Tibial artery (tissue), 4 donors: Measurements from ENCODE around the gene SNCAIP.

ENCODE experiments used
- DNase-seq, 2 donors: peaks; one replicate each; pipeline ENCODE4 v3.0.0-alpha.2; 2019
- H3K27ac ChIP-seq, 2 donors: fragments of 200-600 bp; sonication (generic) in 1 of 2; 1 replicate in 1 of 2; 2 replicates in 1 of 2; pipeline ENCODE4 v1.5.1; 2018 to 2019; ENCODE audit warnings: mild to moderate bottlenecking in 1 of 2
- H3K27me3 ChIP-seq, 2 donors: fragments of 200-600 bp; sonication (generic) in 1 of 2; one replicate each; pipeline versions ENCODE4 v1.5.1 to v1.6.0; 2016 to 2019
- H3K36me3 ChIP-seq, 3 donors: fragments of 200-600 bp; sonication (generic) in 2 of 3; one replicate each; pipeline ENCODE4 v1.5.1; 2016 to 2019; ENCODE audit warnings: mild to moderate bottlenecking in 2 of 3
- H3K4me1 ChIP-seq, 4 donors: fragments of 200-600 bp; sonication (generic) in 2 of 4; 1 replicate in 3 of 4; 2 replicates in 1 of 4; pipeline ENCODE4 v1.5.1; 2016 to 2019
- H3K4me3 ChIP-seq, 2 donors: fragments of 200-600 bp; sonication (generic) in 1 of 2; 1 replicate in 1 of 2; 2 replicates in 1 of 2; pipeline ENCODE4 v1.5.1; 2018 to 2019; ENCODE audit warnings: mild to moderate bottlenecking in 2 of 2
- H3K9me3 ChIP-seq, 3 donors: fragments of 200-600 bp; sonication (generic) in 1 of 3; one replicate each; pipeline ENCODE4 v1.5.1; 2016 to 2019
- intact Hi-C: fragments of 100-400 bp; cut with DNase I; formaldehyde crosslinking; loops from one replicate; pipeline ENCODE4 v1.15.0; 2023; ENCODE audit warnings: low total_unique reads
- TF ChIP-seq, protein P1 (sequence below), 2 experiments: fragments of 200-600 bp in 1 of 2; fragments of 450-650 bp in 1 of 2; IDR thresholded peaks; one replicate each; pipeline ENCODE4 v1.5.1; 2017 to 2019; ENCODE audit warnings: antibody characterized with exemption in 2 of 2, mild to moderate bottlenecking in 1 of 2, moderate library complexity in 1 of 2

Gene SNCAIP

GRCh38 chr5:122356855-122357254, 44.8 kb downstream of the SNCAIP start:
- no peaks in the 10 kb centered on the region for H3K9me3 ChIP-seq
- DNase-seq = no peak
- H3K4me3 ChIP-seq = no peak overlapping the region
- no peak overlapping the region for H3K27ac ChIP-seq
- intact Hi-C loops = no loop called here
- H3K27me3 ChIP-seq = no peaks in the 10 kb centered on the region
- H3K36me3 ChIP-seq = no peaks in the 10 kb centered on the region
- TF ChIP-seq, protein P1, sequence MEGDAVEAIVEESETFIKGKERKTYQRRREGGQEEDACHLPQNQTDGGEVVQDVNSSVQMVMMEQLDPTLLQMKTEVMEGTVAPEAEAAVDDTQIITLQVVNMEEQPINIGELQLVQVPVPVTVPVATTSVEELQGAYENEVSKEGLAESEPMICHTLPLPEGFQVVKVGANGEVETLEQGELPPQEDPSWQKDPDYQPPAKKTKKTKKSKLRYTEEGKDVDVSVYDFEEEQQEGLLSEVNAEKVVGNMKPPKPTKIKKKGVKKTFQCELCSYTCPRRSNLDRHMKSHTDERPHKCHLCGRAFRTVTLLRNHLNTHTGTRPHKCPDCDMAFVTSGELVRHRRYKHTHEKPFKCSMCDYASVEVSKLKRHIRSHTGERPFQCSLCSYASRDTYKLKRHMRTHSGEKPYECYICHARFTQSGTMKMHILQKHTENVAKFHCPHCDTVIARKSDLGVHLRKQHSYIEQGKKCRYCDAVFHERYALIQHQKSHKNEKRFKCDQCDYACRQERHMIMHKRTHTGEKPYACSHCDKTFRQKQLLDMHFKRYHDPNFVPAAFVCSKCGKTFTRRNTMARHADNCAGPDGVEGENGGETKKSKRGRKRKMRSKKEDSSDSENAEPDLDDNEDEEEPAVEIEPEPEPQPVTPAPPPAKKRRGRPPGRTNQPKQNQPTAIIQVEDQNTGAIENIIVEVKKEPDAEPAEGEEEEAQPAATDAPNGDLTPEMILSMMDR (IDR thresholded peaks at IDR 0.05) = no peak
- H3K4me1 ChIP-seq = no peaks in the 10 kb centered on the region

DNA sequence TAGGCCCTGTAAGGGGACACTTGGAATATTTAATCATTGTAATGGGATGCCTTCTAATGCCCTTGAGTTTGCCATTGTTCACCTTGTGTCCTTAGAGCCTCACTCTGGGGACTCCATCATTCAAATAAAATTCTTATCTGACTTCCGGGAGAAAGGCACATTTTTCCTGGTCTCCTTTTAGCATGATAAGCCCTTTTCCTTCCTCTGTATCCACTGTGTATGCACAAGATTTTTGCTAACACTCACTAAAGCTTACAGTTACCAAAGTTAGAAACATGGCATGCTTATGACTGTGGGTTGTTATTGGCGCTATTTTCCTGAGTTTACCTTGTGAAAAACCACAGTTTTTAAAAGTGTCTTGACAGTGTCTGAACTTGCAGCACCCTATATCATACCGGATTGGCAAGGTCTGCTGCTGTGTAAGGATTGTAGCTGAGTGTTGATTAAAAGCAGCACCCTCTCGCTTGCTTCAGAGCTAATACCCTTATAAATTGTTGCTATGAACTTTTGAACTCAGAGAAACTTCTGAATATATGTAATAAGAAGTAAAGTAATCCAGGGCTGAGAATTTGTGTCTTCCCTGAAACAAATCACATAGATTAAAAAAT, 46.4 kb downstream of the SNCAIP start:
- H3K27me3 ChIP-seq = no peaks in the 10 kb centered on the region
- H3K27ac ChIP-seq = no peak overlapping the region
- DNase-seq = no peak
- no peaks in the 10 kb centered on the region for H3K9me3 ChIP-seq
- H3K36me3 ChIP-seq = no peaks in the 10 kb centered on the region
- intact Hi-C loops = no loop called here
- no peaks in the 10 kb centered on the region for H3K4me1 ChIP-seq
- TF ChIP-seq, protein P1 (IDR thresholded peaks at IDR 0.05) = no peak
- H3K4me3 ChIP-seq = no peak overlapping the region

GRCh38 chr5:122362361-122362760, 50.3 kb downstream of the SNCAIP start:
- Histone ChIP-seq H3K4me1 (no peaks in the 10 kb centered on the region), H3K27me3 (no peaks in the 10 kb centered on the region), H3K4me3 (no peak overlapping the region), H3K36me3 (no peaks in the 10 kb centered on the region), H3K27ac (no peak overlapping the region), H3K9me3 (no peaks in the 10 kb centered on the region)
- TF ChIP-seq, protein P1 (IDR thresholded peaks at IDR 0.05) = no peak
- intact Hi-C loops = no loop called here
- no peak for DNase-seq

DNA sequence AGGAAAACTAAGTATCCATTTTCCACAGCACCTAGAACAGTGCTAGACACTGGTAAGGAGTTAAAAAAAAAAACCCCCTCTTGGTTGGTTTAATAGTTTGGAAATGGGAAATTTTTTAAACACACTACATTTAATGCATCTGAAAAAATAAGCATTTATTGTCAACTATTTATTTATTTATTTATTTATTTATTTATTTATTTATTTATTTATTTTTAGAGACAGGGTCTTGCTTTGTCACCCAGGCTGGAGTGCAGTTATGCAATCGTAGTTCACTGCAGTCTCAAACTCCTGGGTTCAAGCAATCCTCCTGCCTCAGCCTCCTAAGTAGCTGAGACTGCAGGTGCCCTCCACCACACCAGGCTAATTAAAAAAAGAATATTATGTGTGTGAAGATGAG, 51.6 kb downstream of the SNCAIP start:
- no peaks in the 10 kb centered on the region for H3K36me3 ChIP-seq
- H3K4me1 ChIP-seq = peaks cover 0 to 5% (median 0%) of the 10 kb centered on the region in 4 donors
- intact Hi-C loops = no loop called here
- TF ChIP-seq, protein P1 (IDR thresholded peaks at IDR 0.05) = no peak
- no peak for DNase-seq
- H3K27me3 ChIP-seq = no peaks in the 10 kb centered on the region
- H3K9me3 ChIP-seq = no peaks in the 10 kb centered on the region
- no peak overlapping the region for H3K27ac ChIP-seq
- H3K4me3 ChIP-seq = no peak overlapping the region

DNA sequence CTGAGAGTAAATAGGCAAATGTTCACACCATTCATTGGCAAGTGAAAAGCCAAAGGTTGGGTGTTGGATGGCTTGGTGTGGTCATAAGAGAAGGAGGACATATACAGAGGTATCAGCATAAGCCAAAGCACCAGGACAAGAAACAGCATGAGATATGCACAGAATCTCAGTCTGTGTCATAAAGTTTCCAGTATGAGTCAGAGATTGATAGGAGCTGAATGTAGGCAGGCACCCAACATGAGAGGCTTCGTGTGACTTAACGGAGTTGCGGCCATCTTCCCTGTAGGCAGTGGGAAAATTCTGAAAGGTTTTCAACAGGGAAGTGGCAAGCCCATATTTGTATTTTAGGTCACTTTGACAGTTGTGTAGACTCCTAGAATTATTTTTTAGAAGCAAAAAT, 54.5 kb downstream of the SNCAIP start:
- Histone ChIP-seq H3K4me3 (no peak overlapping the region), H3K27ac (no peak overlapping the region), H3K4me1 (peaks cover 0 to 15% (median 0%) of the 10 kb centered on the region in 4 donors), H3K9me3 (no peaks in the 10 kb centered on the region), H3K27me3 (no peaks in the 10 kb centered on the region), H3K36me3 (no peaks in the 10 kb centered on the region)
- intact Hi-C loops = no loop called here
- no peak for DNase-seq
- TF ChIP-seq, protein P1 (IDR thresholded peaks at IDR 0.05) = no peak

DNA sequence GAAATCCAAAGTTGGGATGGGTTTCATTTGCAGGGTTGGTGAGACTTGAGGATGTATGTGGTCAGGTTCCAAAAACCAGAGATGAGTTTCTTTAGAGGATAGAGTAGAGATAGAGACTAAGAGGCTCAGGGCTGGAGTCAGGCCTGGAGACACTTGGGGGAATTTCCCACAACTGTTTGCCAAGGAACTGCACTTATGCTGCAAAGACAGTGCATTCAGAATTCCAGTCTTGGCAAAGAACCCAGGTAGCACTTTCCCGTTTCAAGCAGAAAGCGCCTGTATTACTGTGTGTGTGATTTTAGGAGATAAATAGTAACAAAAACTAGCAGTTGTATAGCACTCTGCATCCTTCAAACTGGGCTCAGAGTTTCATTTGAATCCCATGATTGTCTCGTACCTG, 55.4 kb downstream of the SNCAIP start:
- no peak overlapping the region for H3K27ac ChIP-seq
- H3K4me1 ChIP-seq = peaks cover 0 to 15% (median 0%) of the 10 kb centered on the region in 4 donors
- H3K27me3 ChIP-seq = no peaks in the 10 kb centered on the region
- no peak for DNase-seq
- H3K9me3 ChIP-seq = no peaks in the 10 kb centered on the region
- TF ChIP-seq, protein P1 (IDR thresholded peaks at IDR 0.05) = no peak
- H3K4me3 ChIP-seq = no peak overlapping the region
- intact Hi-C loops = no loop called here
- no peaks in the 10 kb centered on the region for H3K36me3 ChIP-seq
